GM18907 (cell line): Measurements from ENCODE around the gene SLC24A3.

Source experiments
- ATAC-seq: cut with Tn5 transposase; IDR thresholded peaks from one replicate; pipeline ENCODE4 v1.9.1; 2021; ENCODE audit warnings: mild to moderate bottlenecking, moderate library complexity; ENCODE audit not compliant: unreplicated experiment

The SLC24A3 gene

DNA sequence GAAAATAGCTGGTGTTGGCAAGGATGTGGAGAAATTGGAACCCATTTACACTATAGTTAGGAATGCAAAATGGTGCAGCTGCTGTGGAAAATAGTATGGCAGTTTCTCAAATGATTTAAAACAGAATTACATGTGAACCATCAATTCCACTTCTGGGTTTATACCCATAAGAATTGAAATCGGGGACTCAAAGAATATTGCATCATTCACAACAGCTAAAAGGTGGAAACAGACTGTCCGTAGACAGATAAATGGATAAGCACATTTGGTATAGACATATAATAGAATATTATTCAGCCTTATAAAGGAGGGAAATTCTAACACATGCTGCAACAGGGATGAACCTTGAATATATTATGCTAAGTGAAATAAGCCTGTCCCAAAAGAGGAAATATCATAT lies 355.7 kb downstream of the SLC24A3 start:
- no peak for ATAC-seq

DNA sequence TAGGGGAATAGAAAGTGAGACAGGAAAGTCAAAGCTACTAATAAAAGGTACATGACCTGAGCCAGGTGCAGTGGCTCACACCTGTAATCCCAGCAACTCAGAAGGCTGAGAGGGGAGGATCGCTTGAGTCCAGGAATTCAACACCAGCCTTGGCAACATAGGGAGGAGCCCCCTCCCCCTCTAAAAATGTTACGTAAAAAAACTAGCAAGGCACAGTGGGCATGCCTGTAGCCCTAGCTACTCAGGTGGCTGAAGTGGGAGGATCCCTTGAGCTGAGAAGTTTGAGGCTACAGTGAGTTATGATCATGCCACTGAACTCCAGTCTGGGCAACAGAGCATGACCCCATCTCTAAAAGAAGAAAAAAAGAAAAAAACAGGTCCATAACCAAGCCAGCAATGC lies 359.6 kb downstream of the SLC24A3 start:
- no peak for ATAC-seq

DNA sequence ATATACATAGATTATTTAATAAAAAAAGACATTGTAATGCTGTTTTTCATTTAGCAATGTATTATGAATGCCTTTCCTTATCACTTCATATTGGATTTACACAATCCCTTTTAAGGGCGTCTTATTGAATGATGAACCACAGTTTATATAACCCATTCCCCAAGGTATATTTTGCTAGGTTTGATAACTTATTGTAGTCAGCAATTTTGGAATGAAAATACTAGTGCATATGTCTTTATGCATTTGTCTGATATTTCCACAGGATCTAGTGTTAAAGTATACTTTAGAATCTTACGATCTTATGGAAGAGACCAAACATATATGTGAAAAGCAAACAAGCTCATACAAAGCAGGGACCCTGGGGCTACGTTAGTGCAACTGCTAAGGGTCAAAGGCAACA lies 365.2 kb downstream of the SLC24A3 start:
- no peak for ATAC-seq

DNA sequence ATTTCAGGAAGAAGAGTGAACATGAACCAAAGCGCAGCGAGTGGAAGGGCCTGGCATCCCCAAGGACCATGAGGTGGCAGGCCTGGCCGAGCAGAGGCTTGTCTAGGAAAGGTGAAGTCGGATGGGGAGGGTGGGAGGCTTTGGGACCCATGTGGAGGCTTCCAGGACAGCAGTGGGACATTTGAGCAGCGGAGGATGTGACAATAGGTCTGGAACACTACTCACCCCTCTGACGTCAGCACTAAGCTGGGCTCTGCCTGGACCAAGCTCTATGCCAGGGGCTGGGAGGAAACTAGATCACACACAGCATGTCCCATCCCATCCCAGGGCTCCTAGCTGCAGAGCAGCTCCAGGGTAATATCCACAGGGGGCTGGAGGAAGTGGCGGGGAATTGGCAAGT lies 370.3 kb downstream of the SLC24A3 start:
- ATAC-seq = no peak

DNA sequence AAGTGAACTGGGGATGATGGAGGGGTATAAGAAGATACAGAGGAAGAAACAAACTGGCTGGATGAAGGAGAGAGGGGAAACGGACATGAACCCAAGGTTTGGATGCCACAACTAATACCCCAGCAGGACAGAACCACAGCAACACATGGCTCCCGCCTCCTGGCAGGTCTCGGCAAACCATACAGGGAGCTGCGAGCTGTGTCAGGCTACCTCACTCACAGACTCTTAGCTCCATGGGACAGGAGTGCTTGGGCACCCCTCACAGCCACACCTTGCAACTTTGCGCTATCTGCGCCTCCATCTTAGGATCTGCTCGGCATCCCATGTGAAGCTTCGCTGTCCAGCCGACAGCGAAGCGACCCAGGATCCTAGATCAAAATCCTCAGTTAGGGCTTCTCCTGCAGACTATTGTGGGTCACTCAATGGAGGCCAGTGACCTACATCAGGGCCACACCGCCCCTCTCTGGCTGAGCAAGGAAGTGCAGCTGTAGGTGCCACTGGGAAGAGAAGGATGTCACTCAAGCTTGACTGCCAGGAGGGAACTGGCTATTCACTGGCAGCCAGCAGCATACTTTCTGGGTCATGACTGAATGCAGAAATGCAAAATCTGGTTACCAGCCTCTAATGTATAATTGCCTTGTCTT lies 371.2 kb downstream of the SLC24A3 start:
- no peak for ATAC-seq

DNA sequence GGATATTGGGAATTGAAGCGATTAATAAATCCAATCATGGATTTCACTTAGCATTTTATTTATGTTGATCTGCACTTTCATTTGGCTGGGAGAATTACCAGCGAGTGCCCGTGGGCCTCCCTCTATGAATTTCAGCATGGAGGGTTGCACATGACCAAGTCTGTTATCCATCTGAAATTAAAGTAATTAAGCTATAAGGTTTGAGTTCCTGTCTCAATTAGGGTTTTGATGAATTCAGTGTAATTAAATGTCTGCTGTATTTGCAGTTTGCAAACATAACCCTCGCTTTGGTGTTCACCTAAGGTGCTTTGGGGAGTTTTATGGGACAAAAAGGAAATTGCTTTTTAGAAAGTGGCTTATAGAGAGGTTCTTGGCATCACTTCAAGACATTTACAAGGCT lies 375.8 kb downstream of the SLC24A3 start:
- no peak for ATAC-seq

DNA sequence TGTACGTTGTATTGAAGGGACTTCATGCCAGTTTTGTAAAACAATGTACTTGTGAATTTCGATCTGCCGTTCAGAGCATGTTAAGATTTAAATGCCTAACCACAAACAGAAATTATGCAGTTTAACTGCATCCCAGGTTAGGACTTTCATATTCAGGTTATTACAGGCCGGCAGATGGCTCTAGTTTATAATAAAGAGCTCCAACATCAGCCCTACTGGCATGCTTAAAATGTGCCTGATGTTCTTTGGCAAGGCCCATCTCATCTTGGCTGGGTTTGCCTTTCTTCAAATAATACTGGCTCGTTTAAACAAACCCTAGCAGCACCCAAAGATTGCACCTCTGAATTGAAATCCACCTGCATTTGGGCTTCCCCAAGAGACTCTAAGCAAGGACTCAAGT lies 376.3 kb downstream of the SLC24A3 start:
- ATAC-seq = no peak

DNA sequence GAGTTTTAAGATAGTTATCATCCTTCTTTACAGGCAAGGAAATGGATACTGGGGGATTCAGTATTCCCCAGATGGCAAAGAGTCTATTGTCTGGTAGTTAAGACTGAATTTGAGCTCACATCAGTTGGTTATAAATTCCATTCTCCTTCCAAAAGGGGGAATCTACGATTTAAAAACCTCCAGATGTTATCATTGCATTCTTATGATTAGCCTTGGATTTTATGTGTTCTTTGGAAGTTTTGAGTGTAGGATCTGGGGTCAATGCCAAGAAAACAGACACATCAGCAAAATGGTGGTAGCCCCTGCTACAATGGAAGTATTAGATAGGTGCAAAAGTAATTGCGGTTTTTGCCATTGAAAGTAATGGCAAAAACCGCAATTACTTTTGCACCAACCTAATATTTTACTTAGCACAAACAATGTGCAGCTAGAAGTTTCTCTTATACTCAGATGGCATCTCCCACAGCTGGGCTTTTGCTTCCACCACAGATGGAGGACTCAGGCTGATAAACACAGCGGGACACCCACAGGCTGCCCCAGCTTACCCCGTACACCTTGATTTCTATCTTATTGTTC lies 377.4 kb downstream of the SLC24A3 start:
- no peak for ATAC-seq

DNA sequence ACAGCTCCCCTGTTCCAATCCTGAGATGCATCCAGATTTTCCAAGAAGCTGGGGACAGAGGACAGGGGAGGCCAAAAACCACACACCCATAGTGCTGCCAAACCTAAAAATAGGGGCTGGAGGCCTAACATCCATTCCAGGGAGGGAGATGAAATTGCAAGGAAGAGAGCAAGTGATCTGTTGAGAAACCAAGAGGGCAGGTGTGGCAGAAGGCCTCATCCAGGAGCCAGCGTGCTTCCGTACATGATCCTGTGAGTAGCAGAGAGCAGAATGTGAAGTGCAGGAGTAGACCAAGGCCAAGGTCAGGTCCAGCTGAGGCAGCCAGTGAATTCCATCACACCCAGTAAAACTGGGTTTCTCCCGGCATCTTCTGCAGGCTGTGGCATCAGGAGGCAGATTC lies 377.9 kb downstream of the SLC24A3 start:
- no peak for ATAC-seq

DNA sequence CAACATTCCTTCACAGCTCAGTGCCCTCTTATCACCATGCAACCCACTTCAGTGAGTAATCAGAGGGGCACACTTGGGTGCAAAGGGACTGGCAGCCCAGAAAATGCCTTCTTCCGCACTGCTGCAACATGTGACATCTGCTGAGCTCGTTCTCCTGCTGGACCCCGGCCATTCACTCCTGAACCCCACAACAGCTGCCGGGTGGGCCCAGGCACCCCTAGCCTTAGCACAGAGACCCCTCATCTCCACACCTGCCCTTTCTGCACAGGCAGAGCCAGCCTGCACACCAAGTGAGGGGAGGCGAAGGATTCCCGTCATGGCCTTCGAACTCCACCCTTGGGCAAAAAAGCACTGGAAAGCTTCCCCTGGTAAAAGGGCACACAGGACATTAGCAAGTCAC lies 381.3 kb downstream of the SLC24A3 start:
- no peak for ATAC-seq

DNA sequence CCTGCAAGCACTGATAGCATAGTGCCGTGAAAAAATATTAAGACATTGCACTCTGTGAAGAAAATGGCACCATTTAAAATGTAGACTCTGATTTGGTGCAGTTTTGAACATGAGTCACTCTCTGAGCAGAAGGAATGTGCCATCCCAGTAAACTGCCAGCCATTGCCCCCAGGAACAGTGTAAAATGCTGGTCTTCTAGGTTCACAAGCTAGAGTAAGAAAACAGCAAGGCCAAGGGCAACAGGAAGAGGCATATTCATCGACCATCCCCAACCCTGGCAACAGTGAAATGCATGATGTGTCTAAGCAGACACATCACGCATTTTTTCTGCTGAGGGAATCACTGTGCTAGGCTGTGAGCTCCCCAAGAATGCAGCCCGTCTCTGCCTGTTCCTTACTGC lies 382.5 kb downstream of the SLC24A3 start:
- no peak for ATAC-seq

DNA sequence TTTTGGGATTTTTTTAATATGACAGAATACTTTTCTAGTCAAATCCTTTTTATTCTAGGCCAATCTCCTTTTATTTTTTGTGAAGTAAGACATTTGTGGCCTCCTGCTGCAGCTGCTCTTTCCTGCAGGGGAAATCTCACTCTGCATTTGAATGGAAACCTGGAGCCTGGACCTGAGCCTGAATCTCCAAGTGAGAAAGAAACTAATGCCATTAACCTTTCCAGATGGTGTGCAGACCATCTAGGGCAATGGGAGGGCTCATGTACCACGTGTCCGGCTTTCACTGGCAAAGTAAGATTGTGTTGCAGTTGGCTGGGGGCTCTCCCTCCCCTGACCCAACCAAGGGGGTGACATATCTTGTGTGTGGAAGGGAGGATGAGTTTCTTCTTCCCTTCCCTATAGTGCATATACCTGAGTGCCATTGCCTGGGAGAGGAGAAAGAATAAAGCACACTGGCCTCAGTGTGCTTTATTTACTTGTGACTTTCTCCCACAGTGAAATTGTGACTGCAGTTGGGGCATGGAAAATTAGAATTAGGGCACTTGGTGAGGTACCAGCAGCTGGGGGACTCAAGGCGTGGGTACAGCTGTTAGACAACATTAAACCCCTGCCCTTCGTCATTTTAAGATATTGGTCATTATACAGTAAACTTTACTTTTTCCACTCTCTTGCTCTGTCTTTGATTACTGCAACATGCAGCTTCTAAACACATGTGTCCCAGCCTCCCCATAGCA lies 385.8 kb downstream of the SLC24A3 start:
- ATAC-seq = no peak

DNA sequence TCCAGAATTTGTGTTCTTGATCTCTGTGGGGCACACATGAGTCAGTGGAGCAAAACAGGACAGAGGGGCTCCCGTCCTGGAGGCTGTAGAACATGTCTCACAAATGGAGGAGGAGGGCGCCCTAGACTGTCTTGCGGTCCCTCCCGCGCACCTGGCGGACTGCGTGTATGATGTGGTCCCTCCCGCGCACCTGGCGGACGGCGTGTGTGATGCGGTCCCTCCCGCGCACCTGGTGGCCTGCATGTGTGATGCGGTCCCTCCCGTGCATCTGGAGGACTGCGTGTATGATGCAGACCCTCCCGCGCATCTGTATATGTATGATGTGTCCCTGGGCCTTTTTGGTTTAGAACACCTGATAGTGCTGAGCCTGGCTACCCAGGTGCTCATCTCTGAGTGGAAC lies 386.8 kb downstream of the SLC24A3 start:
- ATAC-seq = no peak

DNA sequence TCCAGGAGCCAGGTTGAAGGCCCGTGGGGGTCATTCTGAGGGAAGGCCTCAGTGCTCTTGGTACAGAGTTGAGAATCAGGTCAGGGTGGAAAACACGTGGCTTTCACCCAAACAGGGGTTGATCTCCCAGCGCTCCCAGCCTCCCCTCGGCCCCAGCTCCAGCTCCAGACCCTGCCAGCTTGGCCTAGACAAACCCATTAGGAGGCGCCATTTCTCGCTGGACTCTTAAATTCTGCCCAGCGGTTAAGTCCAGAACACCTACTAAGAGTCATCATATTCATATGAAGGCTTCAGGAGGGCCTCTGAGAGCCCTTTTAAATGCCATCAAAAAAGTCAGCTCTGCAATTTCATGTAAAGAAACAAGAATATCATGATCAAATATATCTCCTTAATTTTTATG lies 387.6 kb downstream of the SLC24A3 start:
- no peak for ATAC-seq

DNA sequence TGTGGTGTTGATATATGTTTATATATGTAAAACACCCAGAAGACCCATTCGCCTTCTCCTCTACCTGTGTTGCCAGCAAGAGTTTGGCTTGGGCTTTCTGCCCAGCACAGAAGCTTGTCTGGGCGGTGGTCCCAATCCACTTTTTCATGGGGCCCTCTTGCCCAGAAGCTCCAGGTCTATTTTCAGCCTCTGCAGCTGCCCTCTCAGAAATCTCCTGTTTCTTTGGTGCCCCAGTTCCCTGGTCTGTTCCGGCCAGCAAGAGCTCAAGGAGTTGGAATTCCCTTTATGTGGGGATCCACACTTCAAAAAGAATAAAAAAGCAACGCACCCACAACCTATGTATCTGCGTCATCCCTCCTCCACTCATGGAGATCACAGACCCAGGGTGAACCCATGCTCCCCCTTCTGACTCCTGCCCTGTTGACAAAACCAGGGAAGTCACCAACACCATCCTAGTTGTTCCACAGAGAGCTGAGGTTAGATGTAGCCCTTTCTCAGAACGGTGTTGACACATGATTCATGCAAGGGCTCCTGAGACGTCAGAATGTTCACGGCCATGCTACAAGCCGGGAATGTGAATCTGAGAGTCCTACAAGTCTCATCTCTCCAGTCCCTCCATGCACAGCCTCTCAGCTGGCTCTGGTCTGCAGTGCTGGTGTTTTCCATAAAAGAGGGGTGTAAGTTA lies 388.8 kb downstream of the SLC24A3 start:
- ATAC-seq = no peak

DNA sequence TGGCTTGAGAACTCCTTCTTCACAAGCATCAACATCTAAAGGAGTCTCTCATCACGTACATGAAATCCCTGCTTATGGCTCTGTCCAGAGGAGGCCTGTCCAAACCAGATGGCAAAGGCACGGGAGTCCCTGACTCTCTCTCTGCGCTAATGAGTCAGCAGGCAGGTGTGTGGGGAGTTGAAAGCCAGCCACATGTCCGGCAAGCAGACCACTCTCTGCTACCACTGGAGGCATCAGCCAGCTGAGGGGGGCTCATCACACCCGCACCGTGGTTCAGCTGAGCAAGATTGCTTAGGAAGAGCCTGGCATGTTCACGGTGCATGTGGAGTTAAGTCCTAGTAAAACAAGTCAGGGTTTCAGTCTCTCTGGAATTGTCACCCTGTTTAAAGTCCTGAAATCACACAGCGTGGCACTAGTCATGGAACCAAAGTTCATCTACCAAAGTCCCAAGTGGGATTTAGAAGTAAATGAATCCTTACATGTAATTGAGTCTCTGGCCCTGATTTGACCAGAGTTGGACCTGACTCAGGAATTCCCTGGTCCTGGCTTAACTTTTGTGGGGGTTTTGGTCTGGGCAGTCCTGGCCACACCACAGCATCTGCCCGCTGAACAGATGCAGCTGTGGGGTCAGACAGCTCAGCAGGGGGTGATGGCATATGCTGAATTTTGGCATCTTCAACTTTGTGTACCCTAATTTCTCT lies 390.4 kb downstream of the SLC24A3 start:
- no peak for ATAC-seq

DNA sequence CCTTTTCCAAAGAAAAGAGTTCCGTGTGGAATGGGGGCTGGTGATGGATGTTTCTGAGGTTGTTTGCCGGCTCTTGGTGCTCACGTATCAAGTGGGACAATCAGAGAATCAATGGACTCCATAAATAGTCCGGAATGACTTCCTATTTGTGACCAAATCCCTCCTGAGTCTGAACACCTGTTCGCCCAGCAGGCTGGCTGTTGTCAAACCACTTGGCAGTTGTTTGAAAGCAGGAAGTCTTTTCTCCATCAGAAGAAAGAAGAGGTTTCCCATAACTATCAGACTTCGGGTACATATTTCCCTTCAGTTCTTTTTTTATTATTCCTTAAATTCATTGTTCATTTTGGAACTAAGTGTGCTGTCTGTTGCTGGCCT lies 390.9 kb downstream of the SLC24A3 start:
- ATAC-seq = no peak

DNA sequence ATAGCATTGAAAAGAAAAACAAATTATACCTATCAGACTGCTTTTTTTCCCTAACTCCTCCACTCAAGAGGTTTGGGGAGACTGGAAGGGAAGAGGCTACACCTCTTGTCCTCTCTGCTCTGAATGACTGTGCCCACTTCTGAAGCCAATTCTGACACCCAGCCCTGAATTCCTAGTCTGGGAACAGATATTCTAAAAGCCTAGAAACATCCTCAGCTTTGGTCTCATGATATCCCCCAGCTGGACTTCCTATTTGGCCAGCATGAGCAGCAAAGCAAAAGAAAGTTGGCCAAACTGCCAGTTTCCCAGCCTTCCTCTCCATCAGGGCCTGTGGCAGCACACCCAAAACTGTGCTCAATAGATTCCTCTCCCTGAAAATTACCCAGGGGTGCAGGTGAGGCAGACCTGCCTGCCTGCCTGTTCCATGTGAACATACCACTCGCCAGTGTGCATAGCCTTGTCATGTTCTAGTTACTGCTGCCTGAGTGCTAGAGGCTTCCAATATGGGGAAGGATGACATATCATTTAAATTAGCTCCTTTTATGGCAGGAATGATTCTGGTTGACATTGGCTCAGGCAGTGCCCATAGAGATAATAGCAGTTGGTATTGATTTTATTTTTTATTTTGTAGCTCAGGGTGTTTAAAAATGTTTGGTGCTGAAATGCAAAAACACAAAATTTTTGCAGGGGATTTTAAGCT lies 393.5 kb downstream of the SLC24A3 start:
- ATAC-seq = no peak

DNA sequence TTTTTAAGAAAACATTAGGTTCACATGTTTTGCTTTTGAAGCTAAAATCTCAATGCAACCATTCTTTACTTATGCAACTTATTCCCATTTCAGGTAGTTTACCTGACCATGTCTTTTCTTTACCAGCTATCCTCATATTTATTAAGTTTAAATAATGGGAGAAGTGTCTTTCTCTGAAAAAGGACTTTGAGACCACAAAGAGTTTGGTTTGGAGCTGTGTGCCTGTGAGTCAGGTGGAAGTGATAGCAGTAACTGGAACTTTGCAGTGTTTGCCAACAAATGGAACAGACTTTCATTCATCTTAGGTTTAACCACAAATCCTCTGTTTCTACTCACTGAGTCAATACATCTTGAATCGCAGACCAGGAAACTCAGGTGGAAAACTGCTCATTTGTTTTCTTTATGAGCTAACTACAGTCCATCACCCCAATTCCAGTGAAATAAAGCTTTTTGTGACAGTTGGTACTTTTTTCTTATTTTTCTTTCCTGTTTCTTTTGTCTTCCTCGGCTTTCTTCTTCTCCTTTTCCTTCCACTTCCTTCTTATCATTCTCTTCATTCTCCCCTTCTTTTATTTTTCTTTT lies 397.3 kb downstream of the SLC24A3 start:
- ATAC-seq = no peak

DNA sequence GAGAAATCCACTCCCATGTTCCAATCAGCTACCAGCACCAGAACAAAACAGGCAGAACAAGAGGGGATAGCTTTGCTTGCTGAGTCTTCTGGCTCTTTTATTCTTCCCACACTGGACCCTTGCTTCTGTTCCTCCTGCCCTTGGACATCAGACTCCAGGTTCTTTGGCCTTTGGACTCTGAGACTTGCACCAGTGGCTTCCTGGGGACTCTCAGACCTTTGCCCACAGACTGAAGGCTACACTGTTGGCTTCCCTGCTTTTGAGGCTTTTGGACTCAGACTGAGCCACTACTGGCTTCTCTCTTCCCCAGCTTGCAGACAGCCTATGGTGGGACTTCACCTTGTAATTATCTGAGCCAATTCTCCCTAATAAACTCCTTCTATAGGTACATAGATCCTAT lies 403.2 kb downstream of the SLC24A3 start:
- ATAC-seq = no peak
